SU-DHL-6 (cell line): Measurements from ENCODE around the gene FANCI.
"Not testable (repeated sequence)": the region's sequence is repeated elsewhere in the genome, so short reads cannot be mapped to it uniquely, and the experiment has no call there.

Experiments
- H2AFZ ChIP-seq: fragments of 200-600 bp; sonication (generic); 2 replicates; pipeline ENCODE4 v1.6.1; 2014; ENCODE audit warnings: low read depth, mild to moderate bottlenecking, moderate library complexity, mixed read lengths, antibody characterized with exemption, low read length; ENCODE audit not compliant: severe bottlenecking
- H3F3A ChIP-seq: fragments of 200-600 bp; shearing (Covaris generic); 2 replicates; pipeline ENCODE4 v1.6.0; 2016; ENCODE audit warnings: antibody characterized with exemption, mild to moderate bottlenecking; ENCODE audit not compliant: insufficient read depth
- H3K27ac ChIP-seq: fragments of 200-600 bp; sonication (generic); 2 replicates; pipeline ENCODE4 v1.5.1; 2016; ENCODE audit warnings: low read depth, mild to moderate bottlenecking, low read length, moderate library complexity, mixed read lengths
- H3K27me3 ChIP-seq: fragments of 200-600 bp; sonication (generic), shearing (Covaris generic); 2 replicates; pipeline ENCODE4 v1.6.0; 2014; ENCODE audit warnings: mild to moderate bottlenecking, low read length
- H3K36me3 ChIP-seq: fragments of 200-600 bp; sonication (generic); 2 replicates; pipeline ENCODE4 v1.6.1; 2014; ENCODE audit warnings: mild to moderate bottlenecking, low read length, mixed read lengths
- H3K4me2 ChIP-seq: fragments of 300-600, 200-600 bp; shearing (Covaris generic), sonication (generic); 2 replicates; pipeline ENCODE4 v1.6.0; 2014; ENCODE audit warnings: low read length, low read depth, mild to moderate bottlenecking; ENCODE audit not compliant: poor library complexity, severe bottlenecking
- H3K4me3 ChIP-seq: fragments of 200-600 bp; sonication (generic); 2 replicates; pipeline ENCODE4 v1.5.1; 2014; ENCODE audit warnings: antibody characterized with exemption, low read length, mild to moderate bottlenecking, mixed read lengths; ENCODE audit not compliant: insufficient read depth, poor library complexity, severe bottlenecking
- H3K79me2 ChIP-seq: fragments of 200-600 bp; sonication (generic); 2 replicates; pipeline ENCODE4 v1.6.1; 2014; ENCODE audit warnings: mild to moderate bottlenecking, low read length, moderate library complexity; ENCODE audit not compliant: insufficient read depth
- H3K9ac ChIP-seq: fragments of 200-600 bp; sonication (generic); 2 replicates; pipeline ENCODE4 v1.7.0; 2014; ENCODE audit warnings: mild to moderate bottlenecking, low read length
- H3K9me2 ChIP-seq: fragments of 200-600 bp; sonication (generic); replicated peaks from 2 replicates; pipeline ENCODE4 v1.6.1; 2014; ENCODE audit warnings: low read length; ENCODE audit not compliant: insufficient read depth
- H3K9me3 ChIP-seq: fragments of 200-600 bp; sonication (generic); 2 replicates; pipeline ENCODE4 v1.6.1; 2014; ENCODE audit warnings: low read length, mixed read lengths; ENCODE audit not compliant: insufficient read depth
- H4K20me1 ChIP-seq: fragments of 200-600 bp; sonication (generic); 2 replicates; pipeline ENCODE4 v1.6.1; 2014; ENCODE audit warnings: low read depth, mild to moderate bottlenecking, antibody characterized with exemption, low read length, moderate library complexity, mixed read lengths
- EZH2phosphoT487 ChIP-seq: fragments of 200-600 bp; sonication (generic), shearing (Covaris generic); conservative IDR thresholded peaks from 2 replicates; pipeline ENCODE4 v1.6.1; 2018; ENCODE audit warnings: mild to moderate bottlenecking, antibody characterized with exemption, low read length, moderate library complexity, mixed read lengths
- TF ChIP-seq, protein P1 (sequence below): fragments of 200-600 bp; sonication (generic); IDR thresholded peaks from one replicate; pipeline ENCODE4 v1.5.1; 2017; ENCODE audit warnings: antibody characterized with exemption, mild to moderate bottlenecking, low read length, moderate library complexity; ENCODE audit not compliant: insufficient read depth, poor library complexity, severe bottlenecking

The FANCI gene

DNA sequence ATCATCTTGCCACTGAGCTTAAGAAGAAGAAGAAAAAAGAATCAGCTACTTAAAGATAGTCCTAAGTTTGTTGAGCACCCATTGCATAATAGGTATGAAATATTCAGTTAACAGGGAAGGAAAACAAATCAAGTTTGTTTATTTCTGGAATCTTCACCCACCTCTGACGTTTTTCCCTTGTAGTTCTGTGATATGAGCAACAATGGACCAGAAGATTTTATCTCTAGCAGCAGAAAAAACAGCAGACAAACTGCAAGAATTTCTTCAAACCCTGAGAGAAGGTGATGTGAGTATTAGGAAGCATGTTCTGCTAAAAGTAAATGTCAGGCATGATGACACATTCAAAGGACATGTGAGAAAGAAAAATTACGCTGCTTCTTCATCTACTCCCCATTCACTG lies 3.7 kb downstream of the FANCI start:
- peaks cover 69% of the 10 kb centered on the region for H3K79me2 ChIP-seq
- H3K9me2 ChIP-seq, result no peaks in the 10 kb centered on the region
- no peak overlapping the region for H3K4me3 ChIP-seq
- H3K27ac ChIP-seq, result no peak overlapping the region
- H2AFZ ChIP-seq, result no peak overlapping the region
- H3K27me3 ChIP-seq, result no peaks in the 10 kb centered on the region
- peaks cover 49% of the 10 kb centered on the region for H3K36me3 ChIP-seq
- H3K9ac ChIP-seq, result no peak overlapping the region
- TF ChIP-seq, protein P1, sequence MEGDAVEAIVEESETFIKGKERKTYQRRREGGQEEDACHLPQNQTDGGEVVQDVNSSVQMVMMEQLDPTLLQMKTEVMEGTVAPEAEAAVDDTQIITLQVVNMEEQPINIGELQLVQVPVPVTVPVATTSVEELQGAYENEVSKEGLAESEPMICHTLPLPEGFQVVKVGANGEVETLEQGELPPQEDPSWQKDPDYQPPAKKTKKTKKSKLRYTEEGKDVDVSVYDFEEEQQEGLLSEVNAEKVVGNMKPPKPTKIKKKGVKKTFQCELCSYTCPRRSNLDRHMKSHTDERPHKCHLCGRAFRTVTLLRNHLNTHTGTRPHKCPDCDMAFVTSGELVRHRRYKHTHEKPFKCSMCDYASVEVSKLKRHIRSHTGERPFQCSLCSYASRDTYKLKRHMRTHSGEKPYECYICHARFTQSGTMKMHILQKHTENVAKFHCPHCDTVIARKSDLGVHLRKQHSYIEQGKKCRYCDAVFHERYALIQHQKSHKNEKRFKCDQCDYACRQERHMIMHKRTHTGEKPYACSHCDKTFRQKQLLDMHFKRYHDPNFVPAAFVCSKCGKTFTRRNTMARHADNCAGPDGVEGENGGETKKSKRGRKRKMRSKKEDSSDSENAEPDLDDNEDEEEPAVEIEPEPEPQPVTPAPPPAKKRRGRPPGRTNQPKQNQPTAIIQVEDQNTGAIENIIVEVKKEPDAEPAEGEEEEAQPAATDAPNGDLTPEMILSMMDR, result no peak
- no peak for TF ChIP-seq EZH2phosphoT487
- peaks cover 17% of the 10 kb centered on the region; the same call in 1 of the 2 replicates for H4K20me1 ChIP-seq
- H3K4me2 ChIP-seq, result no peak overlapping the region
- no peaks in the 10 kb centered on the region for H3K9me3 ChIP-seq
- H3F3A ChIP-seq, result peaks cover 10% of the 10 kb centered on the region

GRCh38 chr15:89248584-89248983 lies 4.8 kb downstream of the FANCI start:
- no peak for TF ChIP-seq EZH2phosphoT487
- TF ChIP-seq, protein P1, result no peak
- Histone ChIP-seq H3K36me3 (peaks cover 57% of the 10 kb centered on the region), H3K79me2 (peaks cover 74% of the 10 kb centered on the region)

DNA sequence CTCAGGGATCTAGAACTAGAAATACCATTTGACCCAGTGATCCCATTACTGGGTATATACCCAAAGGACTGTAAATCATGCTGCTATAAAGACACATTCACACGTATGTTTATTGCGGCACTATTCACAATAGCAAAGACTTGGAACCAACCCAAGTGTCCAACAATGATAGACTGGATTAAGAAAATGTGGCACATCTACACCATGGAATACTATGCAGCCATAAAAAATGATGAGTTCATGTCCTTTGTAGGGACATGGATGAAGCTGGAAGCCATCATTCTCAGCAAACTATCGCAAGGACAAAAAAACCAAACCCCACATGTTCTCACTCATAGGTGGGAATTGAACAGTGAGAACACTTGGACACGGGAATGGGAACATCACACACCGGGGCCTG lies 6.4 kb downstream of the FANCI start:
- not testable (repeated sequence) for H3K9me2 ChIP-seq, H3K4me3 ChIP-seq, H3K4me2 ChIP-seq, H3K9ac ChIP-seq, H3K9me3 ChIP-seq, H3K27me3 ChIP-seq, H2AFZ ChIP-seq, H3K27ac ChIP-seq
- H3K79me2 ChIP-seq, result peaks cover 73% of the 10 kb centered on the region
- H3K36me3 ChIP-seq, result peaks cover 68% of the 10 kb centered on the region
- H3F3A ChIP-seq, result peaks cover 11% of the 10 kb centered on the region; the same call in 1 of the 2 replicates
- H4K20me1 ChIP-seq, result peaks cover 22% of the 10 kb centered on the region; the same call in 1 of the 2 replicates

More at GRCh38 chr15:89248584-89248983, 4.8 kb downstream of the FANCI start:
- no peak overlapping the region for H3K4me3 ChIP-seq
- peaks cover 17% of the 10 kb centered on the region for H3F3A ChIP-seq
- H4K20me1 ChIP-seq, result peaks cover 17% of the 10 kb centered on the region; the same call in 1 of the 2 replicates
- H3K4me2 ChIP-seq, result no peak overlapping the region
- no peak overlapping the region for H3K27ac ChIP-seq
- H3K27me3 ChIP-seq, result no peaks in the 10 kb centered on the region
- no peak overlapping the region for H3K9ac ChIP-seq
- no peak overlapping the region for H2AFZ ChIP-seq
- H3K9me2 ChIP-seq, result no peaks in the 10 kb centered on the region
- no peaks in the 10 kb centered on the region for H3K9me3 ChIP-seq

DNA sequence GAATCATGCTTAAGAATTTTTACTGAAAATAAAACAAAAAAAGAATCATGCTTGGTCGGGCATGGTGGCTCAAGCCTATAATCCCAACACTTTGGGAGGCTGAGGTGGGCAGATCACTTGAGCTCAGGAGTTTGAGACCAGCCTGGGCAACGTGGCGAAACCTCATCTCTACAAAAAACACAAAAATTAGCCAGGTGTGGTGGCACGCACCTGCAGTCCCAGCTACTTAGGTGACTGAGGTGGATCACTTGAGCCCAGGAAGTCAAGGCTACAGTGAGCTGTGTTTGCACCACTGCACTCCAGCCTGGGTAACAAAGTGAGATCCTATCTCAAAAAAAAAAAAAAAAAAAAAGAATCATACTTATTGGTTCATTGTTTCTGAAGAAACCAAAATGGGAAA lies 33.5 kb downstream of the FANCI start:
- H3K36me3 ChIP-seq, result peaks cover 71% of the 10 kb centered on the region
- not testable (repeated sequence) for H3K4me2 ChIP-seq, H3K9ac ChIP-seq, H3K4me3 ChIP-seq, H3K9me3 ChIP-seq, H4K20me1 ChIP-seq, H3K27ac ChIP-seq, H3K27me3 ChIP-seq, H3F3A ChIP-seq, H3K9me2 ChIP-seq, H2AFZ ChIP-seq, H3K79me2 ChIP-seq
